ENCODE measurements around the gene EFR3B. TPM values are rescaled to one million over a fixed set of nuclear protein-coding genes. Genes with fewer than 3 reads are reported as not detected.

Gene EFR3B
- total RNA-seq, 5 donors from 2014 or later (not counting 1 experiment from before 2014, with no cell fraction given), result 0.09 to 0.10 (median 0.09) TPM; not detected in 2

DNA sequence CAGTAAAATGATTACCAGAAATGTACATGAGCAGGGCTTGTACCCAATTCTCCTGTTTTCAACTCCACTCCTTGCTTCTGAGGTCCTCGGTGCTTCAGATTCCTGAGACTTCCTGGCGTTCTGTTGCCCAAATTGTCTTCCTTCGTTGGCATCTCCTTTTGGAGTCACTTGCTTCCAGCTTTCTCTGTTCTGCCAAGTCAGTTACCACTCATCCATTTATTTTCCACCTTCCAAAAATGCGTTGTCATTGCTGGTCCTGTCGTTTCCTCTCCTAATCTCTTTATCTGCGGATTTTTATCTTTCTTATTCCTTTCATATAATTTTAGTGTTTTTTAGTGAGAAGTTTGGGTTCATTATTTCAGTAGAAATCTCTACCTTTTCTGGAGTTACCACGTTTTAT is 18.5 kb upstream of the EFR3B start:
- Histone ChIP-seq H3K9me3 (no peaks in the 10 kb centered on the region), H3K4me1 (ENCODE audit: control insufficient read depth in 1 of 2, extremely low read depth in 1 of 2, insufficient read depth in 2 of 2, low read length in 2 of 2) (no peaks in the 10 kb centered on the region), H3K36me3 (ENCODE audit: control insufficient read depth in 2 of 2, extremely low read depth in 1 of 2, insufficient read depth in 1 of 2, low read length in 1 of 2) (no peaks in the 10 kb centered on the region), H3K27me3 (replicated peaks in 1 of 2; ENCODE audit: control insufficient read depth in 2 of 2, extremely low read depth in 1 of 2, insufficient read depth in 2 of 2, low read length in 1 of 2) (peaks cover 0 to 3% of the 10 kb centered on the region in 2 experiments), H3K27ac (ENCODE audit: low read length) (no peak overlapping the region), H3K4me3 (ENCODE audit: control insufficient read depth in 1 of 2, extremely low read depth in 1 of 2, low read length in 1 of 2) (no peak overlapping the region)
- 68% methylated on average over 3 of the region's 7 CpGs for WGBS (ENCODE audit: insufficient coverage)
- H3K9me3 Mint-ChIP-seq, result no peaks in the 10 kb centered on the region
- no peaks in the 10 kb centered on the region for H3K36me3 Mint-ChIP-seq
- ATAC-seq (replicated peaks in 1 of 4) (no peak), DNase-seq (no peak)
- H3K4me1 Mint-ChIP-seq, result no peaks in the 10 kb centered on the region
- H3K4me3 Mint-ChIP-seq, result no peak overlapping the region
- ChIA-PET POLR2A (no interaction called here), CTCF (no interaction called here)
- H3K27me3 Mint-ChIP-seq, result peaks cover 6 to 9% of the 10 kb centered on the region in 2 donors
- no peak overlapping the region for H3K27ac Mint-ChIP-seq

DNA sequence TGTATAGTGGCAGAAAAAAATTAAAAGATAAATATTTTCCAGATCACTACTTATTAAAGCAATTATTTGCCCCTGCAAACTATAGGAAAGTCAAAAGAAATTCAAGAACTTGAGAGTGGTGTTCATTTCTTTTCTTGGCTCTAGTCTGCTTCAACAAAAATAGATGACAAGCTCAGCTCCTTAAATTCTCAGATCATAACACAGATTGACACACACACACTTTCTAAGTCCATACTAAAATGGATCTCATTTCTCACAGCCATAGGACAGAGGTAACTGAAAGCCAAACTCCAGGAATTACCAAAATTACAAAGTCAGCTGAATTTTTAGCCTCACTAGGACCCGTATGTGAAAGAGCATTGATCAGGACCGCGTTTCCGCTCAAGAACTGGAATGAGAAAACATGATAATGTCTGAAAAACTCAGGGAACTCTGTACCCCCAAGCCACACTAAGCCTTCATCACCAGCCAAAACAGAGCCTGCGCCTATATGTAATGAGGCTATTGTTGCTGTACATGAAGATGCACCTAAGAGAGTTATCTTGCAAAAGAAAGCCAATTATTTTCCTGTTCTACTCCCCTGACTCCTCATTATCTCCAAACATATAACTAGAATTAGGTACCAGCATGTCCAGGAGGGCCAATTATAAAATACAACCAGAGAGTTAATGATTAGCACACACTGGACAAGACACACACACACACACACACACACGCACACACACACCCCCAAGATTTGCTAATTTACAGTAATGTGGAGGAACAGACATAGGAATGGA is 16.5 kb upstream of the EFR3B start:
- peaks cover 0 to 3% of the 10 kb centered on the region in 2 experiments for H3K27me3 ChIP-seq (replicated peaks in 1 of 2; ENCODE audit: control insufficient read depth in 2 of 2, extremely low read depth in 1 of 2, insufficient read depth in 2 of 2, low read length in 1 of 2)
- H3K27ac Mint-ChIP-seq, result no peak overlapping the region
- POLR2A ChIA-PET, result no interaction called here

DNA sequence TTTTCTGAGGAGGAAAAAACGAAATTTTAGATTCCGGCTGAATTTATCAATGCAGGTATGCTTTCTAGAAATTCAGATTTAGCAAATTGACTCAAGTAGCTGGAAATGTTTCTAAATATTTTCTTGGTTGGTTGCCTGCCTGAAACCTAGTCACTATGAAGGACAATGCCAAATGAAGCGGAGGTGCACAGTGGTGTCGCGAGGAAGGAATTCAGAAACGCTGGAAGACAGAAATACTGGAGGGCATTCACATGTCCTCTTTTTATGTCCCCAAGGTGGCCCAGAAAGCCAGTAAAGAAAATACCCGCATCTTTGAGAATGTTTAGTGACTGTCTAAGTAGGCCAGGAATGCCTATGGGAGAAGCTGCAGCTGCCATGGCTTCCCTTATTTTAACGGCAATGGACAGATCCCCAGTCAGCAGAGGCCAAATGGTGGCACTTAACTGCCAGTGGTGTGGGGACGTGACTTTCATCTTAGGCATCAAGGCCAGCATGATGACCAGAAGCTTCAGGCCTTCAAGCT is 15.8 kb upstream of the EFR3B start:
- Histone ChIP-seq H3K4me3 (ENCODE audit: control insufficient read depth in 1 of 2, extremely low read depth in 1 of 2, low read length in 1 of 2) (no peak overlapping the region), H3K4me1 (ENCODE audit: control insufficient read depth in 1 of 2, extremely low read depth in 1 of 2, insufficient read depth in 2 of 2, low read length in 2 of 2) (no peaks in the 10 kb centered on the region), H3K27ac (ENCODE audit: low read length) (no peak overlapping the region), H3K36me3 (ENCODE audit: control insufficient read depth in 2 of 2, extremely low read depth in 1 of 2, insufficient read depth in 1 of 2, low read length in 1 of 2) (no peaks in the 10 kb centered on the region), H3K9me3 (no peaks in the 10 kb centered on the region), H3K27me3 (replicated peaks in 1 of 2; ENCODE audit: control insufficient read depth in 2 of 2, extremely low read depth in 1 of 2, insufficient read depth in 2 of 2, low read length in 1 of 2) (peaks cover 0 to 3% of the 10 kb centered on the region in 2 experiments)
- WGBS (ENCODE audit: insufficient coverage), result 88% methylated on average over 9 of the region's 9 CpGs
- no peak for ATAC-seq (replicated peaks in 1 of 4)
- POLR2A ChIA-PET, result no interaction called here
- CTCF ChIA-PET, result no interaction called here
- Mint-ChIP-seq H3K27me3 (peaks cover 6 to 9% of the 10 kb centered on the region in 2 donors), H3K27ac (no peak overlapping the region), H3K4me3 (no peak overlapping the region), H3K9me3 (no peaks in the 10 kb centered on the region), H3K4me1 (peaks cover 6 to 12% (median 7%) of the 10 kb centered on the region in 3 donors), H3K36me3 (no peaks in the 10 kb centered on the region)
- DNase-seq, result no peak

More for the DNA sequence above, 16.5 kb upstream of the EFR3B start:
- Histone ChIP-seq H3K4me3 (ENCODE audit: control insufficient read depth in 1 of 2, extremely low read depth in 1 of 2, low read length in 1 of 2) (no peak overlapping the region), H3K27ac (ENCODE audit: low read length) (no peak overlapping the region), H3K9me3 (no peaks in the 10 kb centered on the region), H3K4me1 (ENCODE audit: control insufficient read depth in 1 of 2, extremely low read depth in 1 of 2, insufficient read depth in 2 of 2, low read length in 2 of 2) (no peaks in the 10 kb centered on the region), H3K36me3 (ENCODE audit: control insufficient read depth in 2 of 2, extremely low read depth in 1 of 2, insufficient read depth in 1 of 2, low read length in 1 of 2) (no peaks in the 10 kb centered on the region)
- Mint-ChIP-seq H3K27me3 (peaks cover 6 to 9% of the 10 kb centered on the region in 2 donors), H3K9me3 (no peaks in the 10 kb centered on the region), H3K4me1 (peaks cover 1 to 5% (median 1%) of the 10 kb centered on the region in 3 donors), H3K4me3 (no peak overlapping the region), H3K36me3 (no peaks in the 10 kb centered on the region)
- ATAC-seq (replicated peaks in 1 of 4) (no peak), DNase-seq (no peak)
- WGBS (ENCODE audit: insufficient coverage), result 88% methylated on average over 4 of the region's 6 CpGs
- CTCF ChIA-PET, result no interaction called here

DNA sequence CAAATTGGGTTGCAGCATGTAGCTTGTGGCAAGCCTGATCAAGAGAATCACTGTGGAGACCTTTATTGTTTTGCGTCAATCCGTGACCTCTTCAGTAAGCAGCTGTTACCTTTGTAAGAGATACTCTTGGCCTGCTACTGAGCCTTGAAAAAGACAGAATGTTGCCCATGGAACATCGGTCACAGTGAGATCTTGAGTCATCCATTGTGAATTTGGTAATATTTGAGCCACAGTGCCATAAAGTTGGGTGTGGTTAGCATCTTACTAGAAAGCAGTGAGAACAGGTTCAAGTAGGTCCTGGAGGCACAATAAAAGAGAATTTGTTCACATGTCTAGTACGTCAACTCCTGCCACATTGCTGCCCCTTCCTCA is 12.7 kb upstream of the EFR3B start:
- H3K27ac Mint-ChIP-seq, result no peak overlapping the region
- H3K9me3 Mint-ChIP-seq, result no peaks in the 10 kb centered on the region
- H3K36me3 Mint-ChIP-seq, result no peaks in the 10 kb centered on the region
- H3K9me3 ChIP-seq, result no peaks in the 10 kb centered on the region
- H3K27me3 Mint-ChIP-seq, result no peaks in the 10 kb centered on the region
- ATAC-seq (replicated peaks in 1 of 4) (no peak), DNase-seq (no peak)
- no peak overlapping the region for H3K4me3 Mint-ChIP-seq
- POLR2A ChIA-PET, result no interaction called here
- H3K4me1 ChIP-seq (ENCODE audit: control insufficient read depth in 1 of 2, extremely low read depth in 1 of 2, insufficient read depth in 2 of 2, low read length in 2 of 2), result no peaks in the 10 kb centered on the region
- 97% methylated on average over 3 of the region's 4 CpGs for WGBS (ENCODE audit: insufficient coverage)
- peaks cover 6 to 12% (median 7%) of the 10 kb centered on the region in 3 donors for H3K4me1 Mint-ChIP-seq
- no peaks in the 10 kb centered on the region for H3K27me3 ChIP-seq (replicated peaks in 1 of 2; ENCODE audit: control insufficient read depth in 2 of 2, extremely low read depth in 1 of 2, insufficient read depth in 2 of 2, low read length in 1 of 2)
- H3K4me3 ChIP-seq (ENCODE audit: control insufficient read depth in 1 of 2, extremely low read depth in 1 of 2, low read length in 1 of 2), result no peak overlapping the region
- H3K36me3 ChIP-seq (ENCODE audit: control insufficient read depth in 2 of 2, extremely low read depth in 1 of 2, insufficient read depth in 1 of 2, low read length in 1 of 2), result no peaks in the 10 kb centered on the region
- CTCF ChIA-PET, result no interaction called here
- no peak overlapping the region for H3K27ac ChIP-seq (ENCODE audit: low read length)

DNA sequence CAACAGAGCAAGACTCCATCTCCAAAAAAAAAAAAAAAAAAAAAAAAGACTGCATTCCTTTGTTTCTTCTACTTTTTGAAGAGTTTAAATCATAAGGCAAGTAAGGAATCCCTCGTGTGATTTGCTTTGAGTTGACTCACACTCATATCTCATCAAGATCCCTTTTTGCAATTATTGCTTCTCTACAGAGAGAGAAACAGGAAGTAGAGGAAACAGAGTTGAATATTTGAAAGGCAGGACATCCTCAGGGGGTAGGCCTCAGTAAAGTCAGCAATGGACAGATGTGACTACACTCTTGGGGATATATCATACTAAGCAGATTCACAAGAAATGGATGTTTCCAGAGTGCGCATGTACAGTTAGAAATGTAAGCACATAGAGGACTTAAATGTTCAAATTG is 11.2 kb upstream of the EFR3B start:
- DNase-seq (no peak), ATAC-seq (replicated peaks in 1 of 4) (peak in 1 of 4 experiments; percentile 40)
- WGBS (ENCODE audit: insufficient coverage), result no CpG with 5 or more reads among the region's 2 CpGs
- POLR2A ChIA-PET, result no interaction called here
- H3K4me1 ChIP-seq (ENCODE audit: control insufficient read depth in 1 of 2, extremely low read depth in 1 of 2, insufficient read depth in 2 of 2, low read length in 2 of 2), result no peaks in the 10 kb centered on the region
- H3K4me3 ChIP-seq (ENCODE audit: control insufficient read depth in 1 of 2, extremely low read depth in 1 of 2, low read length in 1 of 2), result no peak overlapping the region
- Mint-ChIP-seq H3K9me3 (no peaks in the 10 kb centered on the region), H3K27ac (peak overlapping the region in 1 of 2 donors; percentile 3), H3K4me1 (peaks cover 6 to 12% (median 7%) of the 10 kb centered on the region in 3 donors), H3K27me3 (no peaks in the 10 kb centered on the region), H3K36me3 (no peaks in the 10 kb centered on the region), H3K4me3 (no peak overlapping the region)
- H3K27me3 ChIP-seq (replicated peaks in 1 of 2; ENCODE audit: control insufficient read depth in 2 of 2, extremely low read depth in 1 of 2, insufficient read depth in 2 of 2, low read length in 1 of 2), result no peaks in the 10 kb centered on the region
- no peaks in the 10 kb centered on the region for H3K36me3 ChIP-seq (ENCODE audit: control insufficient read depth in 2 of 2, extremely low read depth in 1 of 2, insufficient read depth in 1 of 2, low read length in 1 of 2)
- H3K9me3 ChIP-seq, result no peaks in the 10 kb centered on the region
- CTCF ChIA-PET, result no interaction called here
- H3K27ac ChIP-seq (ENCODE audit: low read length), result no peak overlapping the region

DNA sequence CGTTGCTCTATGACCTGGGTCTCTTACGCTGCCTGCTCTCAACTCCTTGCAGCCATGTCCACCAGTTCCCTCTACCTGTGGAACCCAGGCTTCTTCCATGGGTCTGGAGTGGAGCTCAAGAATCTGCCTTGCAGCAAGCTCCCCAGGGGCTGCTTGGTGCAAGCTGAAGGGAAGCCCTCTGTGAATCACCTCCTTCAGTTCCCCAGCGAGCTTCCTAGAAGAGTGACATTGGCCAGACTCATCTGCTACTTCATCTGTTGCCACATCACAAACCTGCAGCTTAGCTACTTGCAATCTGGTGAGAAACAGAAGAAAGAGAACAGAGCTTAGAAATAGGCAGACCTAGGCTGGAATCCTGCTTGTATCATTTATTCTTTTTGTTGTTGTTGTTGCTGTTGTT is 9.8 kb upstream of the EFR3B start:
- Mint-ChIP-seq H3K9me3 (no peaks in the 10 kb centered on the region), H3K4me1 (peaks cover 6 to 12% (median 7%) of the 10 kb centered on the region in 3 donors), H3K4me3 (no peak overlapping the region), H3K27me3 (no peaks in the 10 kb centered on the region), H3K36me3 (no peaks in the 10 kb centered on the region), H3K27ac (no peak overlapping the region)
- no peak for ATAC-seq (replicated peaks in 1 of 4)
- Histone ChIP-seq H3K9me3 (no peaks in the 10 kb centered on the region), H3K36me3 (ENCODE audit: control insufficient read depth in 2 of 2, extremely low read depth in 1 of 2, insufficient read depth in 1 of 2, low read length in 1 of 2) (no peaks in the 10 kb centered on the region), H3K4me3 (ENCODE audit: control insufficient read depth in 1 of 2, extremely low read depth in 1 of 2, low read length in 1 of 2) (no peak overlapping the region), H3K27ac (ENCODE audit: low read length) (no peak overlapping the region), H3K4me1 (ENCODE audit: control insufficient read depth in 1 of 2, extremely low read depth in 1 of 2, insufficient read depth in 2 of 2, low read length in 2 of 2) (no peaks in the 10 kb centered on the region), H3K27me3 (replicated peaks in 1 of 2; ENCODE audit: control insufficient read depth in 2 of 2, extremely low read depth in 1 of 2, insufficient read depth in 2 of 2, low read length in 1 of 2) (no peaks in the 10 kb centered on the region)
- ChIA-PET POLR2A (no interaction called here), CTCF (interaction anchor here in 1 of 2 donors (0.5 kb wide), 1 partner anchor 19 kb away, joined by 3 read pairs; no protein-coding TSS in a partner anchor)
- no peak for DNase-seq
- WGBS (ENCODE audit: insufficient coverage), result 79% methylated on average over 3 of the region's 3 CpGs
